IMR-90 (cell line): Measurements from ENCODE around the gene AGPAT3. TPM values are rescaled to one million over a fixed set of nuclear protein-coding genes. Genes with fewer than 3 reads are reported as not detected.

Experiments used
- ATAC-seq: fragments of 200-7000 bp; cut with Tn5 transposase; 2 replicates; pipeline ENCODE4 v1.9.1; 2020; ENCODE audit warnings: low read depth, mild to moderate bottlenecking, moderate library complexity
- BruUV-seq: library from RNA; stranded (reverse); fragments of 400-500 nt; replicated peaks from 2 replicates; lab custom pipeline; 2021; lab: Mats Ljungman, UMichigan
- CTCF ChIA-PET: fragments of 300-600 bp; formaldehyde crosslinking; extraction: SDS; loops from one replicate; lab custom pipeline; 2021; ENCODE audit warnings: antibody characterized with exemption; lab: Yijun Ruan, JAX
- POLR2A ChIA-PET: fragments of 300-600 bp; sonication (Branson Sonifier 250); formaldehyde crosslinking; loops from one replicate; lab custom pipeline; 2022; ENCODE audit warnings: antibody characterized with exemption; ENCODE audit not compliant: unreplicated experiment; lab: Charles Lee
- DNase-seq: peaks from one replicate; pipeline ENCODE4 v3.0.0; 2013
- H2AFZ ChIP-seq: replicated peaks from 2 replicates; pipeline ENCODE3; 2013; ENCODE audit warnings: low read length, mild to moderate bottlenecking; ENCODE audit not compliant: poor library complexity
- H2AK5ac ChIP-seq: 2 replicates; pipeline ENCODE4 v1.6.1; 2013; ENCODE audit warnings: low read depth, low read length, inconsistent platforms
- H2AK9ac ChIP-seq: replicated peaks from 2 replicates; pipeline ENCODE3; 2013; ENCODE audit warnings: mild to moderate bottlenecking, low read depth, low read length, moderate library complexity; ENCODE audit not compliant: poor library complexity
- H2BK120ac ChIP-seq: 2 replicates; pipeline ENCODE4 v1.6.1; 2013; ENCODE audit warnings: low read depth, low read length, inconsistent platforms
- H2BK15ac ChIP-seq: 3 replicates; pipeline ENCODE4 v1.6.1; 2013; ENCODE audit warnings: low read depth, low read length, inconsistent platforms
- H2BK20ac ChIP-seq: 2 replicates; pipeline ENCODE4 v1.6.1; 2013; ENCODE audit warnings: low read depth, mild to moderate bottlenecking, inconsistent platforms, low read length, moderate library complexity
- H2BK5ac ChIP-seq: 2 replicates; pipeline ENCODE4 v1.6.1; 2013; ENCODE audit warnings: mild to moderate bottlenecking, low read depth, low read length, inconsistent platforms; ENCODE audit not compliant: poor library complexity, severe bottlenecking
- H3K14ac ChIP-seq: replicated peaks from 2 replicates; pipeline ENCODE4 v1.6.1; 2013; ENCODE audit warnings: low read depth, low read length, inconsistent platforms
- H3K18ac ChIP-seq: 2 replicates; pipeline ENCODE4 v1.6.1; 2013; ENCODE audit warnings: low read depth, low read length, control low read depth
- H3K23ac ChIP-seq: 2 replicates; pipeline ENCODE4 v1.6.1; 2013; ENCODE audit warnings: low read depth, low read length, inconsistent platforms
- H3K27ac ChIP-seq: 2 replicates; pipeline ENCODE4 v1.5.1; 2013; ENCODE audit warnings: mild to moderate bottlenecking, control low read depth, low read length; ENCODE audit not compliant: insufficient read depth
- H3K27me3 ChIP-seq: 2 replicates; pipeline ENCODE4 v1.6.1; 2013; ENCODE audit warnings: low read length; ENCODE audit not compliant: control insufficient read depth, insufficient read depth
- H3K36me3 ChIP-seq: 2 replicates; pipeline ENCODE4 v1.6.1; 2013; ENCODE audit warnings: low read length, mixed read lengths; ENCODE audit not compliant: control insufficient read depth, insufficient read depth
- H3K4ac ChIP-seq: 2 replicates; pipeline ENCODE4 v1.6.1; 2013; ENCODE audit warnings: low read depth, low read length, inconsistent platforms
- H3K4me1 ChIP-seq: 2 replicates; pipeline ENCODE4 v1.6.1; 2013; ENCODE audit warnings: low read length, mixed read lengths; ENCODE audit not compliant: control insufficient read depth, insufficient read depth
- H3K4me2 ChIP-seq: 2 replicates; pipeline ENCODE4 v1.6.1; 2013; ENCODE audit warnings: low read depth, mild to moderate bottlenecking, control low read depth, low read length, moderate library complexity
- H3K4me3 ChIP-seq: 2 replicates; pipeline ENCODE4 v1.5.1; 2013; ENCODE audit warnings: low read depth, mild to moderate bottlenecking, control low read depth, low read length, moderate library complexity; ENCODE audit not compliant: insufficient read depth
- H3K56ac ChIP-seq: 2 replicates; pipeline ENCODE4 v1.6.1; 2013; ENCODE audit warnings: low read length, inconsistent platforms; ENCODE audit not compliant: insufficient read depth; ENCODE audit errors: extremely low read depth
- H3K79me1 ChIP-seq, 2 experiments: 2 replicates each; pipeline ENCODE4 v1.6.1; 2013; ENCODE audit warnings: low read length in 2 of 2, inconsistent platforms in 1 of 2, low read depth in 1 of 2
- H3K9ac ChIP-seq: 2 replicates; pipeline ENCODE4 v1.6.1; 2013; ENCODE audit warnings: low read depth, low read length, control low read depth
- H3K9me1 ChIP-seq: 2 replicates; pipeline ENCODE4 v1.6.1; 2013; ENCODE audit warnings: low read length, inconsistent platforms; ENCODE audit not compliant: insufficient read depth
- H3K9me3 ChIP-seq: 2 replicates; pipeline ENCODE4 v1.6.1; 2013; ENCODE audit warnings: low read length; ENCODE audit not compliant: control insufficient read depth, insufficient read depth
- H4K20me1 ChIP-seq: 2 replicates; pipeline ENCODE4 v1.6.1; 2013; ENCODE audit warnings: low read length, inconsistent platforms; ENCODE audit not compliant: insufficient read depth
- H4K5ac ChIP-seq: 2 replicates; pipeline ENCODE4 v1.6.1; 2013; ENCODE audit warnings: mild to moderate bottlenecking, low read depth, low read length, control low read depth
- H4K8ac ChIP-seq, 2 experiments: 2 replicates each; pipeline ENCODE4 v1.6.1; 2013; ENCODE audit warnings: low read depth in 2 of 2, low read length in 2 of 2, control low read depth in 1 of 2, inconsistent platforms in 1 of 2
- H4K91ac ChIP-seq: 2 replicates; pipeline ENCODE4 v1.6.1; 2013; ENCODE audit warnings: low read depth, low read length, inconsistent platforms; ENCODE audit not compliant: insufficient read depth
- CEBPB ChIP-seq: IDR thresholded peaks from 2 replicates; pipeline ENCODE4 v1.6.1; 2012; ENCODE audit warnings: low read depth, low read length, improper control_type of control experiment
- CHD1 ChIP-seq: IDR thresholded peaks from 2 replicates; pipeline ENCODE4 v1.6.1; 2012; ENCODE audit warnings: low read depth, low read length, improper control_type of control experiment
- ELK1 ChIP-seq: fragments of 150-350 bp; IDR thresholded peaks from 2 replicates; pipeline ENCODE4 v1.6.1; 2016; ENCODE audit warnings: low read depth, mild to moderate bottlenecking, low read length, moderate library complexity, borderline replicate concordance
- MAFK ChIP-seq: IDR thresholded peaks from 2 replicates; pipeline ENCODE4 v1.6.1; 2012; ENCODE audit warnings: low read depth, low read length, improper control_type of control experiment
- NFE2L2 ChIP-seq: fragments of 150-350 bp; IDR thresholded peaks from 2 replicates; pipeline ENCODE4 v1.6.1; 2016; ENCODE audit warnings: low read depth, mild to moderate bottlenecking, low read length
- WGBS, 2 experiments: methylation state at CpG; one replicate each; pipeline versions ENCODE4 v1.1.5 to v1.1.7; 2013; ENCODE audit warnings: missing lambda C conversion rate in 2 of 2; ENCODE audit not compliant: insufficient read length in 1 of 2; ENCODE audit errors: extremely low coverage in 2 of 2; 5-methylcytosine and 5-hydroxymethylcytosine counted together
- dilution Hi-C: fragments of 300-500 bp; cut with HindIII; formaldehyde crosslinking; loops from one replicate; pipeline ENCODE4 v1.14.3; 2018; ENCODE audit warnings: low sequenced_read_pairs; ENCODE audit not compliant: unreplicated experiment
- in situ Hi-C: fragments of 300-500 bp; cut with MboI; formaldehyde crosslinking; loops from 3 replicates; pipeline ENCODE4 v1.14.3; 2019; ENCODE audit warnings: low sequenced_read_pairs, inconsistent platforms, mixed read lengths
- intact Hi-C: fragments of 100-400 bp; cut with micrococcal nuclease; formaldehyde crosslinking; loops from 2 replicates; pipeline ENCODE4 v1.10.0; 2022
- polyA plus RNA-seq, 3 experiments: library from polyadenylated mRNA; depleted of rRNA; stranded (reverse); fragments of >200 nt; gene quantifications; 2 replicates each; pipeline ENCODE4 v1.2.3, GENCODE V29; 2012; ENCODE audit warnings: low replicate concordance in 1 of 3
- total RNA-seq: library from RNA; depleted of rRNA; stranded (reverse); fragments of >200 nt; gene quantifications from 2 replicates; pipeline ENCODE4 v1.2.3, GENCODE V29; 2012
- TF ChIP-seq, protein P1 (sequence below): conservative IDR thresholded peaks from 2 replicates; pipeline ENCODE4 v1.5.1; 2012; ENCODE audit warnings: mild to moderate bottlenecking, low read depth, low read length, improper control_type of control experiment

AGPAT3 gene
- total and polyA plus RNA-seq, 2 of the 4 experiments (the other 2 are of a cell fraction): 27.1 to 38.7 TPM

GRCh38 chr21:43967981-43968380 lies 103.0 kb downstream of the AGPAT3 start:
- H4K91ac ChIP-seq: no peak overlapping the region
- no peak overlapping the region for H3K18ac ChIP-seq
- H3K56ac ChIP-seq: no peak overlapping the region
- intact Hi-C loops: no loop called here
- no peak overlapping the region for H2AK5ac ChIP-seq
- H4K5ac ChIP-seq: no peak overlapping the region
- peaks cover 8% of the 10 kb centered on the region; the same call in 1 of the 2 replicates for H4K20me1 ChIP-seq
- no peak overlapping the region for H3K27ac ChIP-seq
- CTCF ChIA-PET: no interaction called here
- H2AK9ac ChIP-seq: no peak overlapping the region
- TF ChIP-seq NFE2L2: no peak
- TF ChIP-seq CHD1: no peak
- no peak for TF ChIP-seq ELK1
- TF ChIP-seq, protein P1, sequence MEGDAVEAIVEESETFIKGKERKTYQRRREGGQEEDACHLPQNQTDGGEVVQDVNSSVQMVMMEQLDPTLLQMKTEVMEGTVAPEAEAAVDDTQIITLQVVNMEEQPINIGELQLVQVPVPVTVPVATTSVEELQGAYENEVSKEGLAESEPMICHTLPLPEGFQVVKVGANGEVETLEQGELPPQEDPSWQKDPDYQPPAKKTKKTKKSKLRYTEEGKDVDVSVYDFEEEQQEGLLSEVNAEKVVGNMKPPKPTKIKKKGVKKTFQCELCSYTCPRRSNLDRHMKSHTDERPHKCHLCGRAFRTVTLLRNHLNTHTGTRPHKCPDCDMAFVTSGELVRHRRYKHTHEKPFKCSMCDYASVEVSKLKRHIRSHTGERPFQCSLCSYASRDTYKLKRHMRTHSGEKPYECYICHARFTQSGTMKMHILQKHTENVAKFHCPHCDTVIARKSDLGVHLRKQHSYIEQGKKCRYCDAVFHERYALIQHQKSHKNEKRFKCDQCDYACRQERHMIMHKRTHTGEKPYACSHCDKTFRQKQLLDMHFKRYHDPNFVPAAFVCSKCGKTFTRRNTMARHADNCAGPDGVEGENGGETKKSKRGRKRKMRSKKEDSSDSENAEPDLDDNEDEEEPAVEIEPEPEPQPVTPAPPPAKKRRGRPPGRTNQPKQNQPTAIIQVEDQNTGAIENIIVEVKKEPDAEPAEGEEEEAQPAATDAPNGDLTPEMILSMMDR: no peak
- no peak for TF ChIP-seq CEBPB
- no peak for TF ChIP-seq MAFK
- DNase-seq: no peak
- H3K9ac ChIP-seq: no peak overlapping the region
- H3K27me3 ChIP-seq: no peaks in the 10 kb centered on the region
- WGBS, 2 experiments: 100% methylated on average over 2 of the region's 15 CpGs; no CpG with 5 or more reads in 1 of the 2 experiments
- H2BK120ac ChIP-seq: no peak overlapping the region
- no peak overlapping the region for H2BK5ac ChIP-seq
- no peak overlapping the region for H2BK20ac ChIP-seq
- dilution Hi-C loops: no loop called here
- H4K8ac ChIP-seq: no peak overlapping the region
- no peak overlapping the region for H3K23ac ChIP-seq
- no peak overlapping the region for H3K4ac ChIP-seq
- no peak for ATAC-seq
- no peaks in the 10 kb centered on the region for H3K9me3 ChIP-seq
- peaks cover 0 to 3% of the 10 kb centered on the region in 2 experiments; a peak in 2 of 4 replicates for H3K79me1 ChIP-seq
- H2AFZ ChIP-seq: no peak overlapping the region
- no peaks in the 10 kb centered on the region for H3K4me1 ChIP-seq
- no peak overlapping the region for H3K4me2 ChIP-seq
- H3K14ac ChIP-seq: no peak overlapping the region
- POLR2A ChIA-PET: no interaction called here
- H3K4me3 ChIP-seq: no peak overlapping the region
- H3K9me1 ChIP-seq: no peaks in the 10 kb centered on the region; the same call in 1 of the 2 replicates
- no TSS peak for BruUV-seq
- H3K36me3 ChIP-seq: peaks cover 35% of the 10 kb centered on the region
- no peak overlapping the region for H2BK15ac ChIP-seq
- in situ Hi-C loops: no loop called here
